GM21723 (cell line): ENCODE results near the gene GABRG3.

Experiments
- ATAC-seq: cut with Tn5 transposase; IDR thresholded peaks from one replicate; pipeline ENCODE4 v1.9.1; 2021; ENCODE audit warnings: mild to moderate bottlenecking, moderate library complexity; ENCODE audit not compliant: unreplicated experiment

GABRG3 gene

GRCh38 chr15:27541581-27541980 is 570.6 kb downstream of the GABRG3 start:
- ATAC-seq: no peak

DNA sequence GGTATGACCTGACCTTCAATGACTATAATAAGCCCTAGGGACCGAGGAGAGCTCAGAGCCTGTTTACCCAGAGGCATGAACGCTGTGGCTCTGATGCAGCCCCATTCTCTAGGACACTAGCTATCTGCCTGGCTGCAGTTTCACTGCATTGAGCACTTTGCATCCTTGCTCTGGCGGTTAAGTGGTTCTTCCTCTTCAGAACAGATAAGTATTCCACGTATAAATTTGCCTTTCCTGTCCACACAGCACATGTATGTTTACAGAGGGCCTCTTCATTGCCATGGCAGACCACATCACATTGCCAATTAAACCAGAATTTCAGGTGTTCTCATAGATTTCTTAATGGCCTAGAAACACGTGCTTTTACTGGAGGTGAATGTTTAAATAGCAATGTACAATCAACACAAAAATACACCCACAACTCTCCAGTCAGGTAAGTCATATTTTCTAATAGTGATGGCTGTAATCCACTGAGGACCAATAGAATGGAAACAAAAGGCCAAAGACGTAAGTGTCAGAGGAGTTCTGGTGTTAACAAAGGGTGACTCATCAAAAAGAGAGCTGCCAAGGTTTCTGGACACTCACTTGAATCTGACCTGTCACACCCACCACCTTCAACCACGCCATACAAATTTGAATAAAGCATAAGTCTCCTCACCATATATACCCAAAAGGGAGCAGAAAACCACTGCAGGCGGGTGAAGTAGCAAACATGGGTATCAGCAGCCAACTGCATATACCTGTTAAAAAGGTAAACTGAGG is 574.7 kb downstream of the GABRG3 start:
- ATAC-seq: no peak

DNA sequence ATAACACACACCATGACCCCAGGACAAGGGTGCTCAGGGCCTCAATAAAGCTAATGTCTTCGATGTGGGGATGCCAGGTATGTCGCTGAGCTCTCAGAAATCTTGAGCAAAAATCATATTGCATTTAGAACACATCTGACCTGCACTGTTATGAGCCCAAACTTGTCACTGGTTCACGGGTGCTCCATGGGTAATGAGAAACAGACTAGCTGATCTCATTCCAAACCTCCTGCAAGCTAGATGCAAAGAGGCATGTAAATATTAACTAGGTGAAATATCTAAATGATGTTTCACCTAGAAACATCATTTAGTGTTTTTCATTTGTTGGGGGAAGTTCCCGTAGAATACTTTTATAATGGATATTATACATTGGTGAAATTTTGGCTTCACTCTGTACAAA is 578.8 kb downstream of the GABRG3 start:
- ATAC-seq: no peak

GRCh38 chr15:27550635-27551034 is 579.7 kb downstream of the GABRG3 start:
- ATAC-seq: no peak

DNA sequence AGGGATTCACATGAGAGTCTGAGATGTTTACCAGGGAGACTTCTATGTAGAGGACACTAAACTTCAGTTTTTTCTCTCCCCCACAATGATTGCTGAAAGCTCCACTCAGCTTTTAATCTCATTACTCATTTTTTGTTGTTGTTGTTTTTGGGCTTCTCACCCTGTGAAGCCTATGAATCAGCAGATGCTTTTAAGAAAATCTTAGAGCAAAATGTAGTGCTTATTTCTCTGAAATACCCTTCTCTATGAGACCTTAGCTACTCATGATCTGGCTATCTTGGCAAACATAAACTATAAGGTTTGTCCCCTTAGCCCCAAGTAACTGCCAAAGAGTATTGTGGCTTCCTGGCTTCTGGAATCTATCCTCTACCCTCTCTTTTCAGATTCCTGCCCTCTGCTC is 590.8 kb downstream of the GABRG3 start:
- ATAC-seq: no peak

- ATAC-seq: no peak
Measured at GRCh38 chr15:27563765-27564370, 592.9 kb downstream of the GABRG3 start.

DNA sequence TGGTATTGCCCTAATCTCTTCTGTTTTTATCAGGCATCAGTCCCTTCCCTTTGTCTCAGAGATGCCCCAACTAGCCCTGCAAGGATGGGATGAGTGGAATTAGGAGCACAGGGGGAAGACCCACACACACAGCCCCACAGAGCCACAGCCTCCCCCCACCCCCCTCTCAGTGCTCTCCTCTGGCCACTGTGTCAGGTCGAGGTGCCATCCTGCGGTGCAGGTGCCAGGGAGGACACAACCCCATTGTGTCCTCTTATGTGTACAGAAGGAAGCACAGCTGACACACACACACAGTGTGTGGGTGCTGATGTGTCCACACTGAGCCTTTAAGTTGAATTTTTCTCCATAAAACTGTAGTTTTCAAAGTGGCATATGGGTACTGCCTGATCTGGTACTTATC is 593.7 kb downstream of the GABRG3 start:
- no peak for ATAC-seq

DNA sequence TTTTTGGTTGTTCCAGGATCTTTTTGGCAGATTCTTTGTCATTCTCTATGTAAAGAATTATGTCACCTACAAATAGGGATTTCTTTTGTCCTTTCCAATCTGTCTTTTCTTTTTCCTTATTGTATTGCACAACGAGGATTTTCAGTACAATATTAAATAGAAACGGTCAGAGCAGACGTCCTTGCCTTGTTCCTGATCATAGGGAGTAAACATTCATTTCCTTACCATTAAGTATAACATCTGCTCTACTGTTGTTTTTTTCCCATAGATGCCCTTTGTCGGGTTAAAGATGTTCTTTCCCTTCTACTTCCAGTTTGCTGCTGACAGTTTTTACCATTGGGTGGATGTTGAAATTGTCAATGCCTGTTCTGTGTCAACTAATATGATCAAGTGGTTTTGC is 599.8 kb downstream of the GABRG3 start:
- no peak for ATAC-seq

- ATAC-seq: no peak
Measured at GRCh38 chr15:27573805-27574485, 603.0 kb downstream of the GABRG3 start.

DNA sequence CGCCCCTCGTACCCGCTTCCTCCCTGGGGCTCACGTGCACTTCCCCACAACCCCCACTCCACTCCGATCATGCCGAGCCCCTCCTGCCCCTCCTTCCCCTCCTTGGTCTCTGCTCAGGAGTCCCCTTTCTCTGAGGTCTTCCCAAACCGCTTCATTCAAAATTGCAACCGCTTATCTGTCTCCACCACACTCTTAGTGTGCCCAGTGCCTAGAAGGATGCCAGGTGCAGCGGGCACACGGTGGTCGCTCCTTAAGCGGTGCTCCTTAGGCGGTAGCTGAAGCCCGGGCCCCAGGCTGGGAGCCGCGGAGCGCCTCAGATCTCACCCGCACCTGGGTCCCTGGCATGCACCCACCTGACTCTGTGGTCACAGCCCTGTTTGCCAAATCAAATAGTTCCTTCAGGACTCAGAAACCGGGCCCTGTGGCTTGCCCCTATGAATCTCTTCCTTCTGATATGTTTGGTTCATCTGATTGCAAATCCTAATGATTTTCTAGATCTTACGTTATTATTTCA is 603.6 kb downstream of the GABRG3 start:
- ATAC-seq: no peak

DNA sequence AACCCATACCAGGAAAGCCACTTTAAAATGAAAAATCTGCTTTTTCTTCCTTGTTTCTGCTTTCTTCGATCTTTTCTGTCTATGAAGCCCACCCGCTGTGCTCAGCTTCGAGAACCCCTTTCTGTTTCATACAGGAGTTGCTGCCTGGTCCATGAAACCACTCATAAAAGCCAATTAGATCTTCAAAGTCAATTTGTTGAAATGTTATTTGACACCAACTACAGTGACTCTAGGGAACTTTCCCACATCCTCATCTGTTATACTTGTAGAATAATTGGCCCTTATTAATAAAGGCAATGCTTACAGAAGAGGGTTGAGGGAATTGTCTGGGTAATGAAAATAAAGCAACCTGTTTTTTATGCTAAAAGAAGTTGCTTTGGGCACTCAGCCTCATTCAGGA is 604.5 kb downstream of the GABRG3 start:
- ATAC-seq: no peak

DNA sequence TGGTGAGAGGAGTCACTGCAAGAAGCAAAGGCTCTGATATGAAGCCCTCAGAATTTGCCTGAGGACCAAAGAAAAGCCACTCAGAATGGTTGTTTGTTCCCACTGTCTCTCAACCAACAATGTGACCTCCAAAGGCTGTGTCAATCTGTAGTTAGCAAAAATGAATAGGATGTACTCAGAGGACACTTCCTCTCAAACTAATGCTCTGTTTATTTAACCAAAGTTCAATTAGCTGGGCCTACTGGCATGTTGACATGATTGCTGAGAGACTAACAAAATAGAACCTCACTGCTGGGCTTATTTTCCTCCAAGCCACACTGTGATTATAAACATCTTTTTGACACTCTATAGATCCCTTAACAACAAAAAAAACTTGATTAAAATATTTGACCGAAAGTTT is 605.6 kb downstream of the GABRG3 start:
- no peak for ATAC-seq

DNA sequence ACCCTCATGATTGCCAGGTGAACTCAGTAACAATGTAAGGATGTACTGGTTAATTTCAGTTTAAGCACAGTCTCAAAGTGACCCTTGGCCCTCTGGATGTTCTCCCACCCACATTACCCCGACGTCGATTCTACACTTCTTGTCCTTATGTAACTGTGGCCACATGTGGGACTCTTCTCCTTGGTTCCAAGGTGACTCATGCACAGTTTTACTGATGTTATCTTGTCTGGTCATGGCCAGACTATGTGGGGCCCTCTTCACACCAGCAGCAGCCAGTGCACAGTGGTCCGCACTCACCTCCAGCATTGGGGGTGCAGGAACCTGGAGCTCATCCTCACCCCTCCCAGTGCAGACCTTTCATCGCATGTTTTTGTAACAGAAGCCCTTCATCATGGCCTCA is 608.8 kb downstream of the GABRG3 start:
- ATAC-seq: no peak

DNA sequence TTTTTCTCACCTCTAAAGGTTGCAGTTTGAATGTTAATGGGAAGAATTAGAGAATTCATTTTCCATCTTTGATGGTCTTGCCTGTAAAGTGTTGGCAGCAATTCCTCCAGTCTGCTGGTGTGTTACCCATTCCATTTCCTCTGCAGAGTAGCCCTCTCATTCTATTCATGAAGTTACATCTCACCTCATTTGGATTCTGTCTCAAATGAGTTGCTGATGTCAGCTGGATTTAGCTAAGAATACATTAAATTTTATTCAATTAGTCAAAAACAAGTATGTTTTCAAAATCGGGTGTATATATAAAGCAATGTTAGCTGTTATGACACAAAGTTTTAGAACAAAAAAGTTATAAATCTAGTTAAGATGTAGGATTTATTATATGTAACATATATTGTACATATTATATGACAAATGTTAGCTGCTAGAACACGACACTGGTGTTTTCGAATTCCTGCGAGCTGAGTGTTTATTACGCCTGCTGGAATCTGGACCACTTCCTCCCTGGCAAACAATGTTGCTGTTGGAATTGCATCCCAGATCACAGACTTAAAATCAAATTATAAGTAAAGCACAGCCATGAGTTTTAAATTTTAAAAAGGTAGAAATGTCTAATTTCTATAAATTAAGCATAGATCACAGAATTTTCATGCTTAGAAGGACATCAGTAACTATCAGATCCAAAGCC is 611.9 kb downstream of the GABRG3 start:
- ATAC-seq: no peak

- ATAC-seq: no peak
Measured at GRCh38 chr15:27583651-27584050, 612.7 kb downstream of the GABRG3 start.

- ATAC-seq: no peak
Measured at GRCh38 chr15:27585041-27585640, 614.2 kb downstream of the GABRG3 start.

- ATAC-seq: no peak
Measured at GRCh38 chr15:27587810-27588209, 616.8 kb downstream of the GABRG3 start.

- ATAC-seq: no peak
Measured at GRCh38 chr15:27589260-27589659, 618.3 kb downstream of the GABRG3 start.

- ATAC-seq: no peak
Measured at GRCh38 chr15:27589782-27590181, 618.8 kb downstream of the GABRG3 start.
